ENCODE results near the gene SETD2. TPM values are rescaled to one million over a fixed set of nuclear protein-coding genes. Genes with fewer than 3 reads are reported as not detected.

Gene SETD2
- polyA plus RNA-seq, 3 donors = 3.1 to 22.4 (median 7.5) TPM

DNA sequence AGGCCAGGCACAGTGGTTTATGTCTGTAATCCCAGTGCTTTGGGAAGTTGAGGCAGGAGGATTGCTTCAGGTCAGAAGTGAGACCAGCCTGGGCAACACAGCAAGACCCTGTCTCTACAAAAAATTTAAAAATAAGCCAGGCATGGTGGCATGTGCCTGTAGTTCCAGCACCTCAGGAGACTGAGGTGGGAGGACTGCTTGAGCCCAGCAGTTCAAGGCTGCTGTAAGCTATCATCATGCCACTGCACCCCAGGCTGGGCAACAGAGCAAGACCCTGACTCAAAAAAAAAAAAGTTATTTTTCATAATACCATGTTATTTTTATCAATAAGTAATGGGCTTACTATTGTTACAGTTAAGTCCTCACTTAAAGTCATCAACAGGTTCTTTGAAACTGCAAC, 59.7 kb downstream of the SETD2 start:
- H3K36me3 Mint-ChIP-seq = peaks cover 54 to 81% of the 10 kb centered on the region in 2 donors
- peaks cover 43 to 94% of the 10 kb centered on the region in 2 donors for H3K36me3 ChIP-seq (replicated peaks in 1 of 2; ENCODE audit: control insufficient read depth in 1 of 2, insufficient read depth in 2 of 2, low read length in 2 of 2)

DNA sequence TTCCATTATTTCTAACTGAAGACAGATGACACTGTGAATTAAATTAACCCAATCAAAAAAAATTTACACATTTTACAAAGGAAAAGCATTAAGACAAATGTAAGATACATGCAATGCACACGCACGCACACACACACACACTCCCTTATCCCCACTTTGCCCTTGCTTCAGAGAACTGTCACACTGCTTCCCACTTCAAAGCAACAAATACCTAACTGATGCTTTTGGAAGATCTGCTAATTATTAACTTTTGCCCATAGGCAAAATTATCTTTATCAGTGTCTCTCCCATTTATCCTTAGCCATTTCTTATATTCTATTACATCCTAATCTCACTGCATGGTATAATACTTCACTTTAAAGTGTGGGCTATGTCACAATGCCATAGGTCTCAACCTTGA, 60.3 kb downstream of the SETD2 start:
- H3K36me3 ChIP-seq (replicated peaks in 1 of 2; ENCODE audit: control insufficient read depth in 1 of 2, insufficient read depth in 2 of 2, low read length in 2 of 2) = peaks cover 48 to 95% of the 10 kb centered on the region in 2 donors
- no peak overlapping the region for H3K27ac ChIP-seq (ENCODE audit: low read depth in 1 of 2, low read length in 2 of 2)
- H3K79me2 ChIP-seq (ENCODE audit: insufficient read depth, low read length) = peaks cover 4% of the 10 kb centered on the region
- H3K27me3 Mint-ChIP-seq (ENCODE audit: low read depth in 3 of 3) = no peaks in the 10 kb centered on the region
- WGBS (ENCODE audit: insufficient coverage) = 10% methylated on average over 2 of the region's 2 CpGs
- H3K4me1 ChIP-seq (ENCODE audit: control insufficient read depth in 1 of 2, insufficient read depth in 2 of 2, low read length in 2 of 2) = no peaks in the 10 kb centered on the region
- no peak overlapping the region for H3K4me3 ChIP-seq (replicated peaks in 1 of 3; ENCODE audit: low read depth in 2 of 3, low read length in 3 of 3)
- H3K9me3 ChIP-seq (replicated peaks in 1 of 2; ENCODE audit: control insufficient read depth in 1 of 2, insufficient read depth in 1 of 2, low read length in 2 of 2) = no peaks in the 10 kb centered on the region
- DNase-seq = no peak
- no peak overlapping the region for H2AFZ ChIP-seq (ENCODE audit: insufficient read depth, low read depth, low read length, poor library complexity, severe bottlenecking)
- H3K36me3 Mint-ChIP-seq = peaks cover 52 to 75% of the 10 kb centered on the region in 2 donors
- intact Hi-C loops (cut with micrococcal nuclease) = no loop called here
- H3K9ac ChIP-seq (ENCODE audit: insufficient read depth, low read length, poor library complexity, severe bottlenecking) = no peak overlapping the region
- H3K9me3 Mint-ChIP-seq = no peaks in the 10 kb centered on the region
- H3K27me3 ChIP-seq (ENCODE audit: control insufficient read depth in 2 of 2, insufficient read depth in 2 of 2, low read length in 2 of 2) = no peaks in the 10 kb centered on the region
- peaks cover 28% of the 10 kb centered on the region for H4K20me1 ChIP-seq (ENCODE audit: insufficient read depth, low read length)
- H3K27ac Mint-ChIP-seq = no peak overlapping the region
- no peaks in the 10 kb centered on the region for H3K4me1 Mint-ChIP-seq
- H3K4me3 Mint-ChIP-seq = no peak overlapping the region
- TF ChIP-seq, protein P1, sequence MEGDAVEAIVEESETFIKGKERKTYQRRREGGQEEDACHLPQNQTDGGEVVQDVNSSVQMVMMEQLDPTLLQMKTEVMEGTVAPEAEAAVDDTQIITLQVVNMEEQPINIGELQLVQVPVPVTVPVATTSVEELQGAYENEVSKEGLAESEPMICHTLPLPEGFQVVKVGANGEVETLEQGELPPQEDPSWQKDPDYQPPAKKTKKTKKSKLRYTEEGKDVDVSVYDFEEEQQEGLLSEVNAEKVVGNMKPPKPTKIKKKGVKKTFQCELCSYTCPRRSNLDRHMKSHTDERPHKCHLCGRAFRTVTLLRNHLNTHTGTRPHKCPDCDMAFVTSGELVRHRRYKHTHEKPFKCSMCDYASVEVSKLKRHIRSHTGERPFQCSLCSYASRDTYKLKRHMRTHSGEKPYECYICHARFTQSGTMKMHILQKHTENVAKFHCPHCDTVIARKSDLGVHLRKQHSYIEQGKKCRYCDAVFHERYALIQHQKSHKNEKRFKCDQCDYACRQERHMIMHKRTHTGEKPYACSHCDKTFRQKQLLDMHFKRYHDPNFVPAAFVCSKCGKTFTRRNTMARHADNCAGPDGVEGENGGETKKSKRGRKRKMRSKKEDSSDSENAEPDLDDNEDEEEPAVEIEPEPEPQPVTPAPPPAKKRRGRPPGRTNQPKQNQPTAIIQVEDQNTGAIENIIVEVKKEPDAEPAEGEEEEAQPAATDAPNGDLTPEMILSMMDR (IDR thresholded peaks at IDR 0.05) = no peak
- H3K4me2 ChIP-seq (replicated peaks; ENCODE audit: extremely low read depth, low read length, poor library complexity, severe bottlenecking) = no peak overlapping the region

More for the DNA sequence above, 59.7 kb downstream of the SETD2 start:
- Mint-ChIP-seq H3K27ac (no peak overlapping the region), H3K4me1 (no peaks in the 10 kb centered on the region), H3K4me3 (no peak overlapping the region), H3K27me3 (ENCODE audit: low read depth in 3 of 3) (no peaks in the 10 kb centered on the region), H3K9me3 (no peaks in the 10 kb centered on the region)
- DNase-seq = no peak
- no peak overlapping the region for H3K9ac ChIP-seq (ENCODE audit: insufficient read depth, low read length, poor library complexity, severe bottlenecking)
- no peak overlapping the region for H3K27ac ChIP-seq (ENCODE audit: low read depth in 1 of 2, low read length in 2 of 2)
- peaks cover 26% of the 10 kb centered on the region for H4K20me1 ChIP-seq (ENCODE audit: insufficient read depth, low read length)
- no peaks in the 10 kb centered on the region for H3K9me3 ChIP-seq (replicated peaks in 1 of 2; ENCODE audit: control insufficient read depth in 1 of 2, insufficient read depth in 1 of 2, low read length in 2 of 2)
- H3K4me2 ChIP-seq (replicated peaks; ENCODE audit: extremely low read depth, low read length, poor library complexity, severe bottlenecking) = no peak overlapping the region
- peaks cover 5% of the 10 kb centered on the region for H3K79me2 ChIP-seq (ENCODE audit: insufficient read depth, low read length)
- no peaks in the 10 kb centered on the region for H3K27me3 ChIP-seq (ENCODE audit: control insufficient read depth in 2 of 2, insufficient read depth in 2 of 2, low read length in 2 of 2)
- H2AFZ ChIP-seq (ENCODE audit: insufficient read depth, low read depth, low read length, poor library complexity, severe bottlenecking) = no peak overlapping the region
- TF ChIP-seq, protein P1 (IDR thresholded peaks at IDR 0.05) = no peak
- intact Hi-C loops (cut with micrococcal nuclease) = no loop called here
- H3K4me3 ChIP-seq (replicated peaks in 1 of 3; ENCODE audit: low read depth in 2 of 3, low read length in 3 of 3) = no peak overlapping the region
- no peaks in the 10 kb centered on the region for H3K4me1 ChIP-seq (ENCODE audit: control insufficient read depth in 1 of 2, insufficient read depth in 2 of 2, low read length in 2 of 2)
